Mucosa of rectum (tissue), 2 donors: ENCODE measurements around the gene ATP6V1B1.

Experiments used
- H3K27ac ChIP-seq, 2 donors: one replicate each; pipeline ENCODE4 v1.7.0; 2013; ENCODE audit warnings: inconsistent platforms in 2 of 2, low read depth in 2 of 2, low read length in 2 of 2
- H3K27me3 ChIP-seq, 2 donors: one replicate each; pipeline ENCODE4 v1.7.0; 2013; ENCODE audit warnings: low read length in 2 of 2; ENCODE audit not compliant: control insufficient read depth in 2 of 2, insufficient read depth in 2 of 2
- H3K36me3 ChIP-seq, 2 donors: one replicate each; pipeline ENCODE4 v1.7.0; 2013; ENCODE audit warnings: low read length in 2 of 2; ENCODE audit not compliant: control insufficient read depth in 2 of 2, insufficient read depth in 2 of 2
- H3K4me1 ChIP-seq, 2 donors: one replicate each; pipeline ENCODE4 v1.7.0; 2013; ENCODE audit warnings: low read length in 2 of 2, mild to moderate bottlenecking in 1 of 2; ENCODE audit not compliant: control insufficient read depth in 2 of 2, insufficient read depth in 2 of 2
- H3K4me3 ChIP-seq, 2 donors: one replicate each; pipeline ENCODE4 v1.7.0; 2013; ENCODE audit warnings: low read length in 2 of 2
- H3K9ac ChIP-seq, 2 donors: one replicate each; pipeline ENCODE4 v1.7.0; 2013; ENCODE audit warnings: low read length in 2 of 2, low read depth in 1 of 2, mild to moderate bottlenecking in 1 of 2
- H3K9me3 ChIP-seq, 2 donors: one replicate each; pipeline ENCODE4 v1.7.0; 2013; ENCODE audit warnings: low read length in 2 of 2; ENCODE audit not compliant: control insufficient read depth in 2 of 2
- donor health status: healthy.
- donor health status: Normal muscosa, but diverticular disease.

Gene ATP6V1B1

GRCh38 chr2:70935468-70936164 lies at the start of gene ATP6V1B1:
Gene ATP6V1B1, plus strand, starts transcription at chr2:70935900. Its CDS starts 55 bp downstream, at chr2:70935955.
- H3K36me3 ChIP-seq: no peaks in the 10 kb centered on the region
- H3K9ac ChIP-seq: no peak within 1 kb of the TSS
- no peak within 1 kb of the TSS for H3K4me3 ChIP-seq
- peaks cover 0 to 5% of the 10 kb centered on the region in 2 donors for H3K27me3 ChIP-seq
- no peaks in the 10 kb centered on the region for H3K4me1 ChIP-seq
- no peaks in the 10 kb centered on the region for H3K9me3 ChIP-seq
- no peak within 1 kb of the TSS for H3K27ac ChIP-seq

- Histone ChIP-seq H3K27ac (no peak overlapping the region), H3K27me3 (peaks cover 74 to 77% of the 10 kb centered on the region in 2 donors), H3K9ac (no peak overlapping the region), H3K4me1 (peaks cover 10% of the 10 kb centered on the region in 2 donors), H3K36me3 (no peaks in the 10 kb centered on the region), H3K9me3 (peaks cover 0 to 2% of the 10 kb centered on the region in 2 donors), H3K4me3 (no peak overlapping the region)
Observed at GRCh38 chr2:70886541-70886987, 49.1 kb upstream of the ATP6V1B1 start.

GRCh38 chr2:70887208-70887549 lies 48.5 kb upstream of the ATP6V1B1 start:
- Histone ChIP-seq H3K9me3 (peaks cover 0 to 2% of the 10 kb centered on the region in 2 donors), H3K4me3 (peak overlapping the region; percentile 59 to 64), H3K4me1 (peaks cover 10% of the 10 kb centered on the region in 2 donors), H3K27me3 (peaks cover 78 to 81% of the 10 kb centered on the region in 2 donors), H3K27ac (no peak overlapping the region), H3K9ac (peak overlapping the region in 1 of 2 donors; percentile 1), H3K36me3 (no peaks in the 10 kb centered on the region)

- Histone ChIP-seq H3K27ac (no peak overlapping the region), H3K36me3 (no peaks in the 10 kb centered on the region), H3K4me3 (peak overlapping the region; percentile 59 to 64), H3K27me3 (peaks cover 77 to 81% of the 10 kb centered on the region in 2 donors), H3K4me1 (peaks cover 10% of the 10 kb centered on the region in 2 donors), H3K9me3 (peaks cover 0 to 2% of the 10 kb centered on the region in 2 donors), H3K9ac (peak overlapping the region in 1 of 2 donors; percentile 30)
Observed at GRCh38 chr2:70887550-70888246, 48.0 kb upstream of the ATP6V1B1 start.

GRCh38 chr2:70888366-70888922 lies 47.3 kb upstream of the ATP6V1B1 start:
- H3K9me3 ChIP-seq: peaks cover 0 to 2% of the 10 kb centered on the region in 2 donors
- no peak overlapping the region for H3K9ac ChIP-seq
- no peak overlapping the region for H3K27ac ChIP-seq
- no peaks in the 10 kb centered on the region for H3K36me3 ChIP-seq
- H3K4me1 ChIP-seq: peaks cover 10% of the 10 kb centered on the region in 2 donors
- peak overlapping the region in 1 of 2 donors; percentile 59 for H3K4me3 ChIP-seq
- peaks cover 75 to 79% of the 10 kb centered on the region in 2 donors for H3K27me3 ChIP-seq

GRCh38 chr2:70888923-70889715 lies 46.6 kb upstream of the ATP6V1B1 start:
- peaks cover 10% of the 10 kb centered on the region in 2 donors for H3K4me1 ChIP-seq
- peaks cover 0 to 2% of the 10 kb centered on the region in 2 donors for H3K9me3 ChIP-seq
- no peak overlapping the region for H3K27ac ChIP-seq
- H3K4me3 ChIP-seq: peak overlapping the region in 1 of 2 donors; percentile 37
- H3K27me3 ChIP-seq: peaks cover 76 to 80% of the 10 kb centered on the region in 2 donors
- H3K9ac ChIP-seq: no peak overlapping the region
- no peaks in the 10 kb centered on the region for H3K36me3 ChIP-seq

GRCh38 chr2:70889716-70890037 lies 46.0 kb upstream of the ATP6V1B1 start:
- Histone ChIP-seq H3K27ac (no peak overlapping the region), H3K27me3 (peaks cover 77 to 79% of the 10 kb centered on the region in 2 donors), H3K36me3 (no peaks in the 10 kb centered on the region), H3K9me3 (peaks cover 0 to 2% of the 10 kb centered on the region in 2 donors), H3K4me1 (peaks cover 10% of the 10 kb centered on the region in 2 donors), H3K4me3 (no peak overlapping the region), H3K9ac (no peak overlapping the region)

- H3K9ac ChIP-seq: no peak overlapping the region
- peaks cover 0 to 2% of the 10 kb centered on the region in 2 donors for H3K9me3 ChIP-seq
- H3K27ac ChIP-seq: no peak overlapping the region
- H3K36me3 ChIP-seq: no peaks in the 10 kb centered on the region
- peaks cover 10% of the 10 kb centered on the region in 2 donors for H3K4me1 ChIP-seq
- peaks cover 76 to 80% of the 10 kb centered on the region in 2 donors for H3K27me3 ChIP-seq
- H3K4me3 ChIP-seq: no peak overlapping the region
Observed at GRCh38 chr2:70890469-70891065, 45.1 kb upstream of the ATP6V1B1 start.

- Histone ChIP-seq H3K4me1 (peaks cover 10% of the 10 kb centered on the region in 2 donors), H3K27me3 (peaks cover 65 to 77% of the 10 kb centered on the region in 2 donors), H3K9me3 (no peaks in the 10 kb centered on the region), H3K36me3 (no peaks in the 10 kb centered on the region), H3K27ac (no peak overlapping the region), H3K9ac (no peak overlapping the region), H3K4me3 (no peak overlapping the region)
Observed at GRCh38 chr2:70891572-70892357, 43.9 kb upstream of the ATP6V1B1 start.
